K562 (cell line): ENCODE results near the gene CACNG8. TPM values are rescaled to one million over a fixed set of nuclear protein-coding genes. Genes with fewer than 3 reads are reported as not detected.

Experiments used
- ATAC-seq: fragments of 200-7000 bp; cut with Tn5 transposase; 3 replicates; pipeline ENCODE4 v1.9.1; 2020; ENCODE audit warnings: moderate library complexity
- BruUV-seq: library from RNA; stranded (reverse); fragments of 400-500 nt; replicated peaks from 2 replicates; lab custom pipeline; 2021; lab: Mats Ljungman, UMichigan
- CTCF ChIA-PET: fragments of 300-600 bp; formaldehyde crosslinking; extraction: SDS; loops from one replicate; lab custom pipeline; 2021; ENCODE audit warnings: low intra/inter-chr PET ratio; lab: Yijun Ruan, JAX
- POLR2A ChIA-PET: fragments of 300-600, 350-650 bp; sonication (Branson Sonifier 250); formaldehyde crosslinking; extraction: SDS; loops from one replicate; lab custom pipeline; 2021; ENCODE audit warnings: antibody characterized with exemption, inconsistent platforms; lab: Yijun Ruan, JAX
- DNase-seq, 4 experiments: peaks; one replicate each; pipeline versions ENCODE4 v3.0.0 to v3.0.0-alpha.2; 2011 to 2018; ENCODE audit warnings: low spot score in 3 of 4, mixed read lengths in 3 of 4; ENCODE audit errors: extremely low read depth in 1 of 4
- FAIRE-seq: peaks from 2 replicates; lab custom pipeline; 2011; peaks lifted over from hg19 to GRCh38; lab: Jason Lieb, UNC
- H2AFZ ChIP-seq: 2 replicates; pipeline ENCODE4 v1.6.0; 2011; ENCODE audit warnings: low read depth, low read length, control low read depth, inconsistent platforms
- H3K27ac ChIP-seq: fragments of 200-600 bp; 3 replicates; pipeline ENCODE4 v1.8.0; 2011; ENCODE audit warnings: low read depth, mild to moderate bottlenecking, control low read depth, inconsistent platforms, low read length, moderate library complexity, mixed read lengths; ENCODE audit errors: extremely low read depth
- H3K27me3 ChIP-seq, 2 experiments: fragments of 300-600 bp in 1 of 2; 2 replicates in 1 of 2; 3 replicates in 1 of 2; pipeline versions ENCODE4 v1.6.0 to v1.8.0; 2011; ENCODE audit warnings: inconsistent platforms in 2 of 2, low read length in 2 of 2, mild to moderate bottlenecking in 1 of 2, mixed read lengths in 1 of 2, moderate library complexity in 1 of 2; ENCODE audit not compliant: control insufficient read depth in 2 of 2, insufficient read depth in 2 of 2
- H3K36me3 ChIP-seq: fragments of 300-600 bp; 3 replicates; pipeline ENCODE4 v1.8.0; 2011; ENCODE audit warnings: mild to moderate bottlenecking, low read length, inconsistent platforms; ENCODE audit not compliant: control insufficient read depth, insufficient read depth
- H3K4me1 ChIP-seq, 2 experiments: fragments of 200-600 bp in 1 of 2; replicated peaks in 1 of 2; 2 replicates in 1 of 2; 3 replicates in 1 of 2; pipeline versions ENCODE4 v1.5.1 to v1.8.0; 2011; ENCODE audit warnings: inconsistent platforms in 2 of 2, low read length in 2 of 2, mild to moderate bottlenecking in 1 of 2, mixed read lengths in 1 of 2, moderate library complexity in 1 of 2; ENCODE audit not compliant: control insufficient read depth in 2 of 2, insufficient read depth in 2 of 2
- H3K4me2 ChIP-seq: 2 replicates; pipeline ENCODE4 v1.6.1; 2011; ENCODE audit warnings: low read length, control low read depth, inconsistent platforms, mixed read lengths; ENCODE audit not compliant: insufficient read depth
- H3K4me3 ChIP-seq: fragments of 200-600 bp; sonication (generic), shearing (Covaris generic); 2 replicates; pipeline ENCODE4 v1.5.1; 2016; ENCODE audit warnings: control low read depth, inconsistent platforms
- H3K79me2 ChIP-seq: fragments of 200-600 bp; 3 replicates; pipeline ENCODE4 v1.8.0; 2011; ENCODE audit warnings: low read length, inconsistent platforms; ENCODE audit not compliant: control insufficient read depth, insufficient read depth
- H3K9ac ChIP-seq, 2 experiments: 2 replicates each; pipeline versions ENCODE4 v1.6.0 to v1.6.1; 2011; ENCODE audit warnings: low read depth in 2 of 2, low read length in 2 of 2, control low read depth in 1 of 2, inconsistent platforms in 1 of 2, mild to moderate bottlenecking in 1 of 2, mixed read lengths in 1 of 2; ENCODE audit not compliant: insufficient read depth in 1 of 2
- H3K9me1 ChIP-seq: one replicate; pipeline ENCODE4 v1.6.0; 2011; ENCODE audit warnings: inconsistent platforms, mild to moderate bottlenecking, low read length, moderate library complexity; ENCODE audit not compliant: control insufficient read depth, insufficient read depth
- H3K9me3 ChIP-seq: replicated peaks from 2 replicates; pipeline ENCODE4 v1.5.1; 2011; ENCODE audit warnings: low read depth, low read length, inconsistent platforms; ENCODE audit not compliant: control insufficient read depth, insufficient read depth
- H4K20me1 ChIP-seq: replicated peaks from 2 replicates; pipeline ENCODE4 v1.6.1; 2011; ENCODE audit warnings: low read length, inconsistent platforms, mixed read lengths; ENCODE audit not compliant: control insufficient read depth, insufficient read depth
- BDP1 ChIP-seq: IDR thresholded peaks from 3 replicates; pipeline ENCODE4 v1.6.1; 2011; ENCODE audit not compliant: insufficient read length, insufficient read depth
- CC2D1A ChIP-seq: fragments of 450-650 bp; IDR thresholded peaks from 2 replicates; pipeline ENCODE4 v1.6.1; 2017; ENCODE audit warnings: mild to moderate bottlenecking
- E2F8 ChIP-seq: fragments of 450-650 bp; IDR thresholded peaks from 2 replicates; pipeline ENCODE4 v1.7.1; 2018; ENCODE audit warnings: mild to moderate bottlenecking, low read depth; ENCODE audit not compliant: partially characterized antibody
- ETV1 ChIP-seq: fragments of 450-650 bp; conservative IDR thresholded peaks from 2 replicates; pipeline ENCODE4 v1.6.1; 2016; ENCODE audit warnings: missing genetic modification characterization, control low read depth, low read depth, missing compliant biosample characterization
- FOS ChIP-seq: IDR thresholded peaks from 3 replicates; pipeline ENCODE4 v1.6.1; 2011; ENCODE audit not compliant: insufficient read length; ENCODE audit errors: extremely low read depth
- FOXJ3 ChIP-seq: sonication (generic); formaldehyde crosslinking; IDR thresholded peaks from 2 replicates; pipeline ENCODE4 v1.4.0; 2020; ENCODE audit warnings: mild to moderate bottlenecking, missing genetic modification reagents
- HMGN3 ChIP-seq: IDR thresholded peaks from 2 replicates; pipeline ENCODE4 v1.6.1; 2011; ENCODE audit warnings: borderline replicate concordance, low read depth, mild to moderate bottlenecking, mixed read lengths, low read length; ENCODE audit not compliant: insufficient read length; ENCODE audit errors: extremely low read depth
- HNRNPUL1 ChIP-seq: fragments of 200-400 bp; formaldehyde crosslinking; IDR thresholded peaks from 2 replicates; pipeline ENCODE4 v1.6.1; 2017; ENCODE audit warnings: low read length
- KAT2B ChIP-seq: IDR thresholded peaks from one replicate; pipeline ENCODE4 v1.6.1; 2012; ENCODE audit warnings: low read depth, mild to moderate bottlenecking, control low read depth, inconsistent platforms, low read length, moderate library complexity
- L3MBTL2 ChIP-seq: fragments of 450-650 bp; IDR thresholded peaks from 2 replicates; pipeline ENCODE4 v1.6.1; 2016; ENCODE audit warnings: mild to moderate bottlenecking, moderate library complexity
- NFIC ChIP-seq: fragments of 450-650 bp; IDR thresholded peaks from 2 replicates; pipeline ENCODE4 v1.6.1; 2017; ENCODE audit warnings: mild to moderate bottlenecking, inconsistent platforms
- NFYB ChIP-seq: IDR thresholded peaks from 2 replicates; pipeline ENCODE4 v1.6.1; 2011; ENCODE audit warnings: mild to moderate bottlenecking, moderate library complexity; ENCODE audit not compliant: insufficient read length; ENCODE audit errors: extremely low read depth
- NRF1 ChIP-seq, 2 experiments: fragments of 450-650 bp; IDR thresholded peaks in 1 of 2; conservative IDR thresholded peaks in 1 of 2; 2 replicates each; pipeline ENCODE4 v1.6.1; 2014; ENCODE audit warnings: mild to moderate bottlenecking in 2 of 2
- RBM25 ChIP-seq: fragments of 200-400 bp; formaldehyde crosslinking; IDR thresholded peaks from 2 replicates; pipeline ENCODE4 v1.6.1; 2018; ENCODE audit warnings: low read length, low read depth, moderate library complexity; ENCODE audit not compliant: severe bottlenecking
- SMARCA4 ChIP-seq: fragments of 450-650 bp; IDR thresholded peaks from 2 replicates; pipeline ENCODE4 v1.6.1; 2016
- SP2 ChIP-seq: IDR thresholded peaks from 2 replicates; pipeline ENCODE4 v1.6.1; 2011; ENCODE audit warnings: mild to moderate bottlenecking, low read depth, low read length, moderate library complexity; ENCODE audit not compliant: poor library complexity, severe bottlenecking; ENCODE audit errors: extremely low read depth
- TAF7 ChIP-seq: fragments of 450-650 bp; IDR thresholded peaks from 2 replicates; pipeline ENCODE4 v1.6.1; 2016; ENCODE audit warnings: missing genetic modification characterization, missing compliant biosample characterization
- TEAD2 ChIP-seq: fragments of 450-650 bp; IDR thresholded peaks from 2 replicates; pipeline ENCODE4 v1.6.1; 2016; ENCODE audit warnings: missing genetic modification characterization, control low read depth, missing compliant biosample characterization
- TRIM28 ChIP-seq: fragments of 450-650 bp; IDR thresholded peaks from 2 replicates; pipeline ENCODE4 v1.6.1; 2017
- ZKSCAN1 ChIP-seq: fragments of 150-350 bp; IDR thresholded peaks from 2 replicates; pipeline ENCODE4 v1.6.1; 2016; ENCODE audit warnings: low read depth, low read length
- ZNF507 ChIP-seq: conservative IDR thresholded peaks from 2 replicates; pipeline ENCODE4 v1.6.1; 2017; ENCODE audit warnings: missing genetic modification characterization, missing compliant biosample characterization
- ZNF668 ChIP-seq: fragments of 250-450 bp; sonication (Bioruptor Pico); IDR thresholded peaks from 2 replicates; pipeline ENCODE4 v1.8.0; 2022; ENCODE audit warnings: mild to moderate bottlenecking, inconsistent platforms
- ZNF696 ChIP-seq: fragments of 250-450 bp; sonication (Bioruptor Pico); conservative IDR thresholded peaks from 2 replicates; pipeline ENCODE4 v1.4.0; 2020; ENCODE audit warnings: mild to moderate bottlenecking, moderate library complexity
- WGBS: fragments of 100-300 bp; shearing (Covaris generic); methylation state at CpG from one replicate; pipeline ENCODE4 v1.1.6; 2016; ENCODE audit warnings: low coverage, mixed read lengths; ENCODE audit not compliant: insufficient coverage; ENCODE audit errors: missing lambda C conversion rate; 5-methylcytosine and 5-hydroxymethylcytosine counted together
- in situ Hi-C: fragments of 300-500 bp; cut with MboI; formaldehyde crosslinking; loops from 4 replicates; pipeline ENCODE4 v1.15.0; 2018; ENCODE audit warnings: inconsistent platforms, mixed read lengths
- intact Hi-C: fragments of 100-400 bp; cut with micrococcal nuclease; formaldehyde crosslinking; loops from 2 replicates; pipeline ENCODE4 v1.14.2; 2022
- polyA plus RNA-seq, 8 experiments: library from polyadenylated mRNA; depleted of rRNA in 4 of 8; stranded (reverse) in 5 of 8; unstranded in 3 of 8; fragments of >200 nt; fragmentation: Nextera tagmentation in 2 of 8; fragmentation: Illumina TruSeq in 1 of 8; extraction: Ambion mirVana in 2 of 8; extraction: Trizol in 1 of 8; gene quantifications; 2 replicates each; pipeline versions ENCODE4 v1.2.1 to v1.2.3, GENCODE V29; 2011 to 2014; ENCODE audit warnings: inconsistent platforms in 1 of 8, missing spikeins in 1 of 8
- total RNA-seq, 7 experiments: library from RNA; depleted of rRNA in 6 of 7; stranded (reverse); fragments of >200 nt in 6 of 7; fragmentation: Illumina TruSeq in 2 of 7; extraction: Trizol in 2 of 7; gene quantifications; 2 replicates each; pipeline versions ENCODE4 v1.2.1 to v1.2.3, GENCODE V29; 2011 to 2021; ENCODE audit warnings: low replicate concordance in 1 of 7

CACNG8 gene
- total and polyA plus RNA-seq, 9 of the 15 experiments (the other 6 are each of a cell fraction or from before 2014, with no cell fraction given): 0.02 to 0.05 TPM; not detected in 7

DNA sequence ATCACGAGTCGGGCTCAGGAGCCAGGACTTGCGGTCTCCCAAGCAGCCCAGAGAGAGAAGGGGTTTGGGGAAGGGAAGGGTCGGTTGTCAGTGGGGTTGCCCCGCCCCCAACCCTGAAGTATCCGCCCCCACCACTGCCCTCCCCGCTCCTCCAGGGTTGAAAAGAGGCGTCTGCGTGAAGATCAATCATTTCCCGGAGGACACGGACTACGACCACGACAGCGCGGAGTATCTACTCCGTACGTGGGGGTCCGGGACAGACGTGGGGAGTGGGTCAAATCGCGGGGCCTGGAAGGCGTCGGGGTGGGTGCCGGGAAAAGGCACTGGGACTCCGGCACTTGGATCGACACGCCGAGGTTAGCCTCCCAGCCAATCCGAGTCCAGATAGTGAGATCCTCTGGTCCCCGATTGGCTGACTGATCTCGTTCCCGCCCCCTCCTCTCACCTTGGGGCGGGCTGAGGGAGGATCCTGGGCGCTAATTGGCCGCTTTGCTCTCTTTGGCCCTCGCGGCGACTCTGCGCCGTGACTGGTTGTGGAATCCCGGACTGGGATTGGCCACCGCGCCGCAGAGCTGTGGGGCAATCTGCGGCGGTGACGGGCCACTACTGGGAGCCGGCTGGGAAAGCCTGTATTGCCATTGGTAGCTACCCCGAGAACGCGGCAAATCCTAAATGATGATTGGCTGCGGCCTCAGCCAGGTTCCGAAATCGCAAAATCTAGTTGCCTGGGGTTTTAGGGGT lies 15.4 kb downstream of the CACNG8 start:
- Histone ChIP-seq H3K36me3 (no peaks in the 10 kb centered on the region), H3K27ac (no peak overlapping the region), H3K9me3 (no peaks in the 10 kb centered on the region), H3K27me3 (no peaks in the 10 kb centered on the region; a peak in 1 of 5 replicates), H3K9ac (no peak overlapping the region; a peak in 1 of 4 replicates), H3K79me2 (no peaks in the 10 kb centered on the region), H3K4me1 (peaks cover 2 to 24% of the 10 kb centered on the region in 2 experiments; a peak in 2 of 5 replicates), H3K9me1 (no peaks in the 10 kb centered on the region), H3K4me3 (no peak overlapping the region), H4K20me1 (no peaks in the 10 kb centered on the region), H2AFZ (0 out of 2 replicates have a peak overlapping the region, but pooled peaks have one; percentile 14), H3K4me2 (no peak overlapping the region)
- peak; percentile 20 to 54 (median 42) for DNase-seq
- BruUV-seq: no TSS peak
- 35% methylated on average over 42 of the region's 54 CpGs for WGBS
- intact Hi-C loops (no loop called here), in situ Hi-C loops (no loop called here)
- ChIA-PET POLR2A (interaction anchor here (0.9 kb wide), 1 partner anchor 11 kb away, joined by 4 read pairs; no protein-coding TSS in a partner anchor), CTCF (no interaction called here)
- peak; percentile 72 for ATAC-seq
- FAIRE-seq: no peak
- TF ChIP-seq ZKSCAN1 (no peak), CC2D1A (peak; percentile 90), SP2 (peak; percentile 34), FOS (peak; percentile 12), TAF7 (no peak), NRF1 (conservative IDR thresholded peaks at IDR 0.05 in 1 of 2, IDR thresholded peaks at IDR 0.05 in 1 of 2) (no peak), TEAD2 (tag) (no peak), HNRNPUL1 (no peak), ZNF696 (CRISPR knock-in tag) (no peak), E2F8 (no peak), KAT2B (no peak), FOXJ3 (CRISPR knock-in tag) (no peak), NFYB (peak; percentile 88), ETV1 (tag) (no peak), TRIM28 (no peak), NFIC (no peak), HMGN3 (no peak), RBM25 (peak; percentile 20), BDP1 (no peak), ZNF668 (CRISPR knock-in tag) (no peak), ZNF507 (tag) (no peak), L3MBTL2 (peak; percentile 69), SMARCA4 (no peak)
